Endothelial cell of umbilical vein (primary cell): ENCODE results near the gene CCNK. TPM values are rescaled to one million over a fixed set of nuclear protein-coding genes. Genes with fewer than 3 reads are reported as not detected.

ENCODE experiments used
- BruUV-seq: library from RNA; stranded (reverse); fragments of 400-500 nt; replicated peaks from 2 replicates; lab custom pipeline; 2021; lab: Mats Ljungman, UMichigan
- CTCF ChIA-PET: fragments of 300-600, 350-600 bp; sonication (Branson Sonifier 250); formaldehyde crosslinking; loops from one replicate; lab custom pipeline; 2021; ENCODE audit warnings: antibody characterized with exemption, inconsistent platforms; lab: Charles Lee
- POLR2A ChIA-PET: fragments of 300-600, 350-600 bp; sonication (Branson Sonifier 250); formaldehyde crosslinking; loops from one replicate; lab custom pipeline; 2021; ENCODE audit warnings: antibody characterized with exemption, inconsistent platforms; lab: Charles Lee
- DNase-seq: peaks from one replicate; pipeline ENCODE4 v3.0.0-alpha.2; 2011; ENCODE audit warnings: low read depth, low spot score
- FAIRE-seq: peaks from 2 replicates; lab custom pipeline; 2011; peaks lifted over from hg19 to GRCh38; lab: Jason Lieb, UNC
- H2AFZ ChIP-seq: 2 replicates; pipeline ENCODE4 v1.6.0; 2012; ENCODE audit warnings: low read depth, low read length, control low read depth, inconsistent platforms
- H3K27ac ChIP-seq: 2 replicates; pipeline ENCODE4 v1.5.1; 2011; ENCODE audit warnings: low read depth, mild to moderate bottlenecking, control low read depth, low read length, moderate library complexity; ENCODE audit not compliant: insufficient read depth
- H3K27me3 ChIP-seq, 2 experiments: 2 replicates each; pipeline versions ENCODE4 v1.6.0 to v1.6.1; 2011; ENCODE audit warnings: low read length in 2 of 2, mixed read lengths in 1 of 2; ENCODE audit not compliant: control insufficient read depth in 2 of 2, insufficient read depth in 2 of 2
- H3K36me3 ChIP-seq, 2 experiments: 2 replicates in 1 of 2; 3 replicates in 1 of 2; pipeline ENCODE4 v1.5.1; 2011; ENCODE audit warnings: low read length in 2 of 2, mild to moderate bottlenecking in 1 of 2, moderate library complexity in 1 of 2; ENCODE audit not compliant: control insufficient read depth in 2 of 2, insufficient read depth in 2 of 2; ENCODE audit errors: extremely low read depth in 1 of 2
- H3K4me1 ChIP-seq: 3 replicates; pipeline ENCODE4 v1.5.1; 2011; ENCODE audit warnings: mild to moderate bottlenecking, low read length; ENCODE audit not compliant: control insufficient read depth, insufficient read depth; ENCODE audit errors: extremely low read depth
- H3K4me2 ChIP-seq: 2 replicates; pipeline ENCODE4 v1.6.1; 2011; ENCODE audit warnings: low read length, control low read depth, mixed read lengths; ENCODE audit not compliant: insufficient read depth
- H3K4me3 ChIP-seq, 3 experiments: fragments of 200-600 bp in 1 of 3; sonication (generic), shearing (Covaris generic) in 1 of 3; replicated peaks in 1 of 3; 2 replicates each; pipeline ENCODE4 v1.5.1; 2011 to 2016; ENCODE audit warnings: control low read depth in 3 of 3, low read length in 3 of 3, mild to moderate bottlenecking in 2 of 3, inconsistent platforms in 1 of 3, low read depth in 1 of 3, moderate library complexity in 1 of 3; ENCODE audit not compliant: insufficient read depth in 1 of 3
- H3K79me2 ChIP-seq: 2 replicates; pipeline ENCODE4 v1.6.0; 2012; ENCODE audit warnings: low read length, inconsistent platforms; ENCODE audit not compliant: control insufficient read depth, insufficient read depth
- H3K9ac ChIP-seq: replicated peaks from 2 replicates; pipeline ENCODE3; 2011; ENCODE audit warnings: low read length, control low read depth; ENCODE audit not compliant: insufficient read depth; ENCODE audit errors: extremely low read depth
- H3K9me1 ChIP-seq: replicated peaks from 3 replicates; pipeline ENCODE4 v1.6.0; 2011; ENCODE audit warnings: mild to moderate bottlenecking, low read length; ENCODE audit not compliant: control insufficient read depth, insufficient read depth; ENCODE audit errors: extremely low read depth
- H3K9me3 ChIP-seq: replicated peaks from 2 replicates; pipeline ENCODE4 v1.5.1; 2012; ENCODE audit warnings: low read length, inconsistent platforms; ENCODE audit not compliant: control insufficient read depth, insufficient read depth
- H4K20me1 ChIP-seq: replicated peaks from 2 replicates; pipeline ENCODE3; 2011; ENCODE audit warnings: mild to moderate bottlenecking, low read length; ENCODE audit not compliant: control insufficient read depth, insufficient read depth; ENCODE audit errors: extremely low read depth
- CTCF ChIP-seq, 2 donors: IDR thresholded peaks; 1 replicate in 1 of 2; 2 replicates in 1 of 2; pipeline ENCODE4 v1.5.1; 2011; ENCODE audit warnings: low read length in 2 of 2, mild to moderate bottlenecking in 2 of 2, moderate library complexity in 2 of 2, control low read depth in 1 of 2, inconsistent platforms in 1 of 2, low read depth in 1 of 2; ENCODE audit not compliant: insufficient read depth in 1 of 2; ENCODE audit errors: extremely low read depth in 1 of 2
- EZH2 ChIP-seq: IDR thresholded peaks from 2 replicates; pipeline ENCODE4 v1.6.1; 2012; ENCODE audit warnings: borderline replicate concordance, low read depth, mild to moderate bottlenecking, moderate library complexity, low read length, inconsistent platforms; ENCODE audit not compliant: severe bottlenecking
- FOS ChIP-seq: IDR thresholded peaks from 2 replicates; pipeline ENCODE4 v1.6.1; 2011; ENCODE audit warnings: mild to moderate bottlenecking, low read length, moderate library complexity, borderline replicate concordance; ENCODE audit not compliant: insufficient read depth
- GATA2 ChIP-seq: IDR thresholded peaks from 2 replicates; pipeline ENCODE4 v1.7.0; 2011; ENCODE audit warnings: low read depth, mild to moderate bottlenecking, moderate library complexity, mixed read lengths, low read length; ENCODE audit not compliant: insufficient read length, insufficient read depth
- JUN ChIP-seq: IDR thresholded peaks from 2 replicates; pipeline ENCODE4 v1.6.1; 2011; ENCODE audit warnings: borderline replicate concordance, low read depth; ENCODE audit not compliant: insufficient read length, insufficient read depth
- MYC ChIP-seq: IDR thresholded peaks from one replicate; pipeline ENCODE4 v1.6.1; 2011; ENCODE audit warnings: mild to moderate bottlenecking, low read depth, low read length
- POLR2A ChIP-seq: IDR thresholded peaks from 2 replicates; pipeline ENCODE4 v1.6.1; 2012; ENCODE audit warnings: low read depth, mild to moderate bottlenecking, control low read depth, low read length
- POLR2AphosphoS5 ChIP-seq: IDR thresholded peaks from 2 replicates; pipeline ENCODE4 v1.6.1; 2012; ENCODE audit warnings: low read depth, mild to moderate bottlenecking, control low read depth, low read length, moderate library complexity; ENCODE audit not compliant: insufficient read depth
- dilution Hi-C: fragments of 300-500 bp; cut with MboI; formaldehyde crosslinking; loops from one replicate; pipeline ENCODE4 v1.15.0; 2019; ENCODE audit warnings: low sequenced_read_pairs; ENCODE audit not compliant: extremely low pct_ligation_motif_present
- intact Hi-C: fragments of 100-400 bp; cut with micrococcal nuclease; formaldehyde crosslinking; loops from one replicate; pipeline ENCODE4 v1.10.0; 2022
- polyA plus RNA-seq, 4 experiments: library from polyadenylated mRNA; depleted of rRNA in 3 of 4; stranded (reverse) in 3 of 4; unstranded in 1 of 4; fragments of >200 nt; gene quantifications; 2 replicates each; pipeline versions ENCODE4 v1.2.1 to v1.2.3, GENCODE V29; 2011 to 2012; ENCODE audit warnings: missing spikeins in 1 of 4
- total RNA-seq: library from RNA; stranded (reverse); gene quantifications from 2 replicates; pipeline ENCODE4 v1.2.3, GENCODE V29; 2021
- TF ChIP-seq, protein P1 (sequence below): IDR thresholded peaks from 2 replicates; pipeline ENCODE4 v1.6.1; 2011; ENCODE audit not compliant: insufficient read depth, insufficient read length

CCNK gene
- total and polyA plus RNA-seq, 2 donors (not counting 3 experiments of a cell fraction or from before 2014, with no cell fraction given) = 11.9 to 59.3 TPM

- BruUV-seq = no TSS peak
Observed at GRCh38 chr14:99544991-99545390, 63.8 kb downstream of the CCNK start.

DNA sequence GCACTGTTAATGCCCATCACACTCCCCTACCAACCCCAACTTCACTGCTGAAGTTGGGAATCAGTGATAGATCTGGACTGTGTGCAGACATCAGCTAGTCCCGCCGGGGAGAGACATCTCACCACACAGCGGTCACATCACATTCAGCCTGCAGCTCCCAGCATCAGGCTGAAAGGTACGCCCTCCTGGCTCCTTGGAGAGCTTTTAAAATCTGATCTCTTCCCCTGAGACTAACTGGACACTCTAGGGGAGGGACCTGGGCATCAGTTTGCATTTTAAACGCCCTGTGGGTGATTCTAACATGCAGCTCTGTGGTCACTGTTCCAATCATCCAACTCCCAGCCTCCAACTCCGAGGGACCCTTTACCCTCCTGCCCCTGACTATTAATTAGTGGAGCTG, 64.4 kb downstream of the CCNK start:
- FAIRE-seq (no peak), DNase-seq (no peak)
- POLR2A ChIA-PET = no interaction called here
- Histone ChIP-seq H3K4me3 (no peak overlapping the region), H3K4me1 (no peaks in the 10 kb centered on the region), H3K36me3 (no peaks in the 10 kb centered on the region), H3K9ac (no peak overlapping the region), H4K20me1 (no peaks in the 10 kb centered on the region), H3K27ac (no peak overlapping the region), H3K4me2 (no peak overlapping the region), H3K79me2 (no peaks in the 10 kb centered on the region), H2AFZ (no peak overlapping the region), H3K9me1 (no peaks in the 10 kb centered on the region), H3K27me3 (no peaks in the 10 kb centered on the region), H3K9me3 (no peaks in the 10 kb centered on the region)
- intact Hi-C loops = no loop called here
- CTCF ChIA-PET = interaction anchor here (0.9 to 1.5 kb wide), 4 partner anchors 14 to 185 kb away, joined by 3 to 5 read pairs (median 3); partner anchors contain the start of gene CCDC85C
- dilution Hi-C loops = no loop called here
- BruUV-seq = no TSS peak
- no peak for TF ChIP-seq POLR2A
- TF ChIP-seq EZH2 = no peak
- TF ChIP-seq, protein P1, sequence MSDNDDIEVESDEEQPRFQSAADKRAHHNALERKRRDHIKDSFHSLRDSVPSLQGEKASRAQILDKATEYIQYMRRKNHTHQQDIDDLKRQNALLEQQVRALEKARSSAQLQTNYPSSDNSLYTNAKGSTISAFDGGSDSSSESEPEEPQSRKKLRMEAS = no peak
- TF ChIP-seq CTCF (IDR thresholded peaks at IDR 0.05; ENCODE audit: extremely low read depth in 1 of 2, insufficient read depth in 1 of 2, low read depth in 1 of 2, low read length in 2 of 2) = no peak
- no peak for TF ChIP-seq GATA2
- no peak for TF ChIP-seq JUN
- no peak for TF ChIP-seq MYC
- no peak for TF ChIP-seq POLR2AphosphoS5
- no peak for TF ChIP-seq FOS

More at GRCh38 chr14:99544991-99545390, 63.8 kb downstream of the CCNK start:
- Histone ChIP-seq H4K20me1 (no peaks in the 10 kb centered on the region), H3K9me3 (no peaks in the 10 kb centered on the region), H3K9ac (no peak overlapping the region), H3K27me3 (no peaks in the 10 kb centered on the region), H3K36me3 (no peaks in the 10 kb centered on the region), H3K4me2 (no peak overlapping the region), H3K9me1 (no peaks in the 10 kb centered on the region), H3K4me3 (no peak overlapping the region), H3K27ac (no peak overlapping the region), H2AFZ (no peak overlapping the region), H3K79me2 (no peaks in the 10 kb centered on the region), H3K4me1 (no peaks in the 10 kb centered on the region)
- ChIA-PET CTCF (interaction anchor here (0.9 to 1.5 kb wide), 3 partner anchors 14 to 58 kb away, joined by 3 to 5 read pairs (median 3); partner anchors contain the start of gene CCDC85C), POLR2A (interaction anchor here (0.6 kb wide), 1 partner anchor 39 kb away, joined by 9 read pairs; no protein-coding TSS in a partner anchor)
- DNase-seq = no peak
- dilution Hi-C loops (no loop called here), intact Hi-C loops (no loop called here)
- no peak for FAIRE-seq
- TF ChIP-seq EZH2 (no peak), GATA2 (no peak), JUN (no peak)
- TF ChIP-seq, protein P1 = no peak
